Mucosa of descending colon (tissue), 3 donors: Measurements from ENCODE around the gene CIAO2B. TPM values are rescaled to one million over a fixed set of nuclear protein-coding genes. Genes with fewer than 3 reads are reported as not detected.

Experiments
- ATAC-seq: fragments of 200-7000 bp; cut with Tn5 transposase; one replicate; pipeline ENCODE4 v1.9.1; 2020; ENCODE audit warnings: mild to moderate bottlenecking, moderate library complexity
- DNase-seq, 3 donors: peaks; one replicate each; pipeline ENCODE4 v3.0.0-alpha.2; 2020
- H3K36me3 ChIP-seq: fragments of 200-600 bp; one replicate; pipeline ENCODE4 v1.8.0; 2021; ENCODE audit warnings: low read depth, mild to moderate bottlenecking
- H3K4me1 ChIP-seq: fragments of 200-600 bp; one replicate; pipeline ENCODE4 v1.8.0; 2021; ENCODE audit warnings: low read depth, mild to moderate bottlenecking
- H3K4me3 ChIP-seq: fragments of 200-600 bp; one replicate; pipeline ENCODE4 v1.8.0; 2021; ENCODE audit warnings: mild to moderate bottlenecking
- H3K9me3 ChIP-seq: fragments of 200-600 bp; one replicate; pipeline ENCODE4 v1.8.0; 2021; ENCODE audit warnings: mild to moderate bottlenecking
- intact Hi-C, 2 donors: fragments of 100-400 bp; cut with DNase I in 1 of 2; cut with micrococcal nuclease in 1 of 2; formaldehyde crosslinking; loops; one replicate each; pipeline versions ENCODE4 v1.11.0 to v1.11.1; 2022; cut with DNase I, micrococcal nuclease
- long read RNA-seq, 2 donors: library from polyadenylated mRNA; unstranded; transcript quantifications; one replicate each; pipeline ENCODE4 v2.0.0, GENCODE V29; 2019 to 2021
- total RNA-seq, 3 donors: library from RNA; stranded (reverse); fragmentation: NEBNext Ultra II Directional in 2 of 3; extraction: Animal tissue kit (Norgen Biotek cat#: 25700) in 2 of 3; gene quantifications; one replicate each; pipeline versions ENCODE4 v1.2.1 to v1.2.4, GENCODE V29; 2021 to 2023
- TF ChIP-seq, protein P1 (sequence below): fragments of 200-600 bp; IDR thresholded peaks from one replicate; pipeline ENCODE4 v1.8.0; 2022; ENCODE audit warnings: antibody characterized with exemption, mild to moderate bottlenecking
- donor health status: DM: no; HTN: no; CAD: no; lungs with moderate emphysema.
- donor health status: DM: no; HTN: no; CAD: no.
- donor health status: DM: no; HTN: yes; CAD: no.

The CIAO2B gene
- total RNA-seq: 10 to 100 TPM; 72.5 to 78.1 (median 76.5) TPM
- long read RNA-seq, donor 1, transcript CIAO2B-201 (5 exons, 676 nt): major isoform, 54 of 59 reads
- long read RNA-seq, donor 1, partial matches to known transcripts: 1 of 59 reads
- long read RNA-seq, donor 1, other reads (novel, unspliced or antisense): 0 of 59 reads
- long read RNA-seq, donor 2, transcript CIAO2B-201 (5 exons, 676 nt): major isoform, 67 of 73 reads
- long read RNA-seq, donor 2, partial matches to known transcripts: 1 of 73 reads
- long read RNA-seq, donor 2, other reads (novel, unspliced or antisense): 1 of 73 reads

DNA sequence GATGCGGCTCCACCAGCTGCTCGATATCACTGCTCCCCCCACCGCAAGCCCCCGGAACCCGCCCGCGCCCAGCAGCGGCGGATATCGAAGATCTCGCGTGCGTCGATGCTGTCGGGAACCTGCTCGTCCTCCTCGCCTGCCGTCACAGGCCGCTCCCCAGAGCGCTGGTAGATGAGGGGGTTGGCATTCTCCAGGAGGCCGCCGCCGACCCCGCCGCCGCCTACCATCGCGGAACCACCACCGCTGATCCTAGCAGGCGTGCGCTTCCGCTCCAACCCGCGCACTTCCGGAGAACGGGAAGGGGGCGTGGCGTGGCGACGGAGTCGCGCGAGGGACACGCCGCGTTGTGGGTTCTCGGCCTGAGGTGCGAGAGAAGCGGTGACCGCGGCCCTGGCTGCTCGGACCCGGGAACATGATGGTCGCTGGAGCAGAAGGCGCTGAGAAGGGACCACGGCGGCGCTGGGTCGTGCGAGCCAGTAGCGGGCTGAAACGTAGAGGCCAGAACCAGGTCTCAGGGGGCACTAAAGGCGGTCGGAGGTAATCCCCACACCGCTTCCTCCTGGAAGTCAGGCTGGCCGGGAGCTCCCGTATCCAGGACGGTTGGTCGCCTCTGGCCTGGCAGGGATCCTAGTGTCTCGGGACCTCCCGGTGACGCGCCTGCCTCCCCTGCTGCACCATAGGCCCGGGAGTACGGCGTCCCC is at the start of gene CIAO2B:
Gene CIAO2B, minus strand, starts transcription at position 265 of the 701 bp plus-strand sequence. Its CDS starts 38 bp downstream, at position 227.
- ATAC-seq (peak; percentile 82), DNase-seq (peak; percentile 92 to 94 (median 94))
- intact Hi-C loops: no loop called here
- Histone ChIP-seq H3K4me1 (peaks cover 41% of the 10 kb centered on the region), H3K4me3 (peak within 1 kb of the TSS; percentile 98), H3K36me3 (no peaks in the 10 kb centered on the region), H3K9me3 (no peaks in the 10 kb centered on the region)
- TF ChIP-seq, protein P1, sequence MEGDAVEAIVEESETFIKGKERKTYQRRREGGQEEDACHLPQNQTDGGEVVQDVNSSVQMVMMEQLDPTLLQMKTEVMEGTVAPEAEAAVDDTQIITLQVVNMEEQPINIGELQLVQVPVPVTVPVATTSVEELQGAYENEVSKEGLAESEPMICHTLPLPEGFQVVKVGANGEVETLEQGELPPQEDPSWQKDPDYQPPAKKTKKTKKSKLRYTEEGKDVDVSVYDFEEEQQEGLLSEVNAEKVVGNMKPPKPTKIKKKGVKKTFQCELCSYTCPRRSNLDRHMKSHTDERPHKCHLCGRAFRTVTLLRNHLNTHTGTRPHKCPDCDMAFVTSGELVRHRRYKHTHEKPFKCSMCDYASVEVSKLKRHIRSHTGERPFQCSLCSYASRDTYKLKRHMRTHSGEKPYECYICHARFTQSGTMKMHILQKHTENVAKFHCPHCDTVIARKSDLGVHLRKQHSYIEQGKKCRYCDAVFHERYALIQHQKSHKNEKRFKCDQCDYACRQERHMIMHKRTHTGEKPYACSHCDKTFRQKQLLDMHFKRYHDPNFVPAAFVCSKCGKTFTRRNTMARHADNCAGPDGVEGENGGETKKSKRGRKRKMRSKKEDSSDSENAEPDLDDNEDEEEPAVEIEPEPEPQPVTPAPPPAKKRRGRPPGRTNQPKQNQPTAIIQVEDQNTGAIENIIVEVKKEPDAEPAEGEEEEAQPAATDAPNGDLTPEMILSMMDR: no peak

DNA sequence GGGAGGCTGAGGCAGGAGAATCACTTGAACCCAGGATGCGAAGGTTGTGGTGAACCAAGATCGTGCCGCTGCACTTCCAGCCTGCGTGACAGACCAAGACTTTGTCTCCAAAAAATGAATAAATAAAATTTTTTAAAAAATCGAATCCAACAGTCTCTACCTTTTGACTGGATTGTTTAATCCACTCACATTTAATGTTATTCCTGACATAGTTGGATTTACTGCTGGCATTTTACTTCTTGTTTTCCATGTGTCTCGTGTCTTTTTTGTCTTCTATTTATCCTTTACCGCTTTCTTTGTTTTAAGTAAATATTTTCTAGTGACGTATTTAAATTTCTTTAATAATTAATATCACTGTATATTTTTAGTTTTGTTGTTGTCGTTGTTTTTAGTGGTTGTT is 48.8 kb upstream of the CIAO2B start:
- TF ChIP-seq, protein P1: no peak
- DNase-seq (no peak), ATAC-seq (no peak)
- Histone ChIP-seq H3K4me3 (no peak overlapping the region), H3K9me3 (no peaks in the 10 kb centered on the region), H3K36me3 (no peaks in the 10 kb centered on the region), H3K4me1 (no peaks in the 10 kb centered on the region)
- intact Hi-C loops: no loop called here

DNA sequence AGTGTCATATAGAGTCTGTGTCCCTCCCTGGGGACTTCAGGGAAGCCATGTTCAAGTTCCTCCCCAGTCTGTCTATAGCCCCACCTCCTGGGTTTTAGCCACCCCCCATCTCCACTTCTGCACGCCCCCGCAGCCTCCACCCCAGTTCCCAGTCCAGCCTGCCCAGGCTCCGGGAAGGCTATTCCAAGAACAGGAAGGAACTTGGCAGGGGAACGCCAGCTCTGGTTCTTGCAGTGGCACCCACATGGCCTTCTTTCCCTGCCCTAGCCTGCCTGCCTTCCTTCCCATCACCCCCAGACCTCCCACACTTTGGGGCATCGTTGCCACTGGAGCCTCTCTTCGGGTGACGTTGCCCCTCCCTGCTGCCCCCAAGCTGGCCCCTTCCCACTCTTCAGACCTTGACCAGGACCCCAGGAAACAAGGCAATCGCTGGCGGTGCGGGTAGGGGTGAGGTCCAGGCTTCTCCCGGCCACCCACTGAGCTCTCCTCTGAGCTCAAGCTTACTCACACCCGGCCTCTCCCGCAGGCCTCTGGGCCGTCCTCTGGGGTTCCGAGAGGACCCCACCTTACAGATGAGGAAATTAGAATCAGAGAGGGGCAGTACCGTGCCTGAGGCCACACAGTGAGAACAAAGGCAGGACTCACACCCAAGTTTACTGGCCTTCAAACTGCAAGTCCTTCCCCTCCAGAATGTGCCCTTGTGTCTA is 45.0 kb upstream of the CIAO2B start:
- TF ChIP-seq, protein P1: no peak
- ATAC-seq: no peak
- no peaks in the 10 kb centered on the region for H3K9me3 ChIP-seq
- intact Hi-C loops: loop anchor here in 1 of 2 donors (10.0 kb wide), 1 partner anchor 206 kb away; the partner anchor contains the start of gene MATCAP1
- H3K36me3 ChIP-seq: peaks cover 3% of the 10 kb centered on the region
- H3K4me3 ChIP-seq: no peak overlapping the region
- no peak for DNase-seq
- H3K4me1 ChIP-seq: peaks cover 5% of the 10 kb centered on the region

DNA sequence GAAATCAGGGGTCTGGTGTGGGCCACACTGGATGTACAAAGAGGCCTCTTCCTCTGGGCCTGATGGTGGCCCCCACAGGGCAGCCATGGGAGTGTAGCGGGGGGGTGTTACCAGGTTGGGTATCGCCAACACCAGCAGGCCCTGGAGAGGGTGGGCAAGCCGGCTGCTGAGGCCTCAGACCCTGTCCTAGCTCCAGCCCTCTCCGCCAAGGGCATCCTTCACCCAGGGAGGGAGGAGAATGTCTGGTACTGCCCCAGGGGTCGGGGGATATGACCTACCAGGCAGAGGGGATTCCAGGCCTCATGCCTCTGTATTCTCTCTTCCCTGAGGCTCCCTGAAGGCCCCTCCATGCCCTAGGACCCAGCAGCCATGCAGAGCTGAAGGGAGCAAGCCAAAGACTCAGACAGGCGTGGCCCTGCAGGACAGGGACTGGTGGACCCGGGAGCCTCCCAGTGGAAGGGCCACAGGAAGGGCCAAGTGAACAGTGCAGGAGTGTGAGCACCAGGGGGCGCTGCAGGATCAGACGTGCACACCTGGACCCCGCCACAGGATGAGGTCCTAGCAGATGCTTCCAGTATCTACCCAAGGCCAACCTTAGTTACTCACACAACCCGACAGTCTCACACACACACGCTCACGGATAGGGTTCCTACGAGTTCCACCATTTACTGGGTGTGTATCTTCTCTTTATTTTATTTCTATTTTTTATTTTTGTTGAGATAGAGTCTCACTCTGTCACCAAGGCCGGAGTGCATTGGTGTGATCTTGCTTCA is 43.3 kb upstream of the CIAO2B start:
- intact Hi-C loops: loop anchor here in 1 of 2 donors (10.0 kb wide), 1 partner anchor 207 kb away; the partner anchor contains the start of gene MATCAP1
- TF ChIP-seq, protein P1: peak; percentile 93
- ATAC-seq (peak; percentile 95), DNase-seq (peak; percentile 91 to 96 (median 93))
- Histone ChIP-seq H3K4me1 (peaks cover 5% of the 10 kb centered on the region), H3K9me3 (no peaks in the 10 kb centered on the region), H3K36me3 (peaks cover 3% of the 10 kb centered on the region), H3K4me3 (no peak overlapping the region)

DNA sequence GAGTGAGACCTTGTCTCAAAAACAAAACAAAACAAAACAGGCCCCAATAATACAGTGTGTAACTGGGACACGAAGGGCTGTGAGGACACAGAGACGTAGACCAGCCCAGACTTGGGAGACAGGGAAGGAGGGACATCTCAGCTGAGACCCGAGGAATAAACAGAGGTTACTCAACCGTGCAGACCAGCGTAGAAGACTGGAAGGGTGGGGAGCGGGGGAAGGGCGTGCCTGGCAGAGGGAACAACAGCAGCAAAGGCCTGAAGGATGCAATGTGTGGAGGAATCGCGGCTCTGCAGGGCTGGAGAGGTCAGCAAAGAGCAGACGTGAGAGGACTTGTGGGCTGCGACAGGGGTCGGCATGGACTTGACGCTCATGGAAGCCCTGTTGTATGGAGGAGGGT is 42.5 kb upstream of the CIAO2B start:
- ATAC-seq (peak; percentile 41), DNase-seq (peak in 1 of 3 donors; percentile 41)
- intact Hi-C loops: loop anchor here in 1 of 2 donors (10.0 kb wide), 1 partner anchor 208 kb away; the partner anchor contains the start of gene MATCAP1
- H3K4me1 ChIP-seq: peaks cover 5% of the 10 kb centered on the region
- TF ChIP-seq, protein P1: no peak
- H3K4me3 ChIP-seq: no peak overlapping the region
- H3K9me3 ChIP-seq: no peaks in the 10 kb centered on the region
- peaks cover 3% of the 10 kb centered on the region for H3K36me3 ChIP-seq
